Ascending aorta (tissue), 2 donors: Measurements from ENCODE around the gene CYP2B6. TPM values are rescaled to one million over a fixed set of nuclear protein-coding genes. Genes with fewer than 3 reads are reported as not detected.

ENCODE experiments used
- DNase-seq, 2 donors: peaks; one replicate each; pipeline ENCODE4 v3.0.0-alpha.2; 2019; ENCODE audit warnings: low spot score in 2 of 2
- H3K27ac ChIP-seq, 2 donors: fragments of 200-600 bp; sonication (generic); one replicate each; pipeline ENCODE4 v1.5.1; 2016 to 2017; ENCODE audit warnings: mild to moderate bottlenecking in 1 of 2
- H3K27me3 ChIP-seq: fragments of 200-600 bp; sonication (generic); one replicate; pipeline ENCODE4 v1.5.1; 2017
- H3K36me3 ChIP-seq, 2 donors: fragments of 200-600 bp; sonication (generic); one replicate each; pipeline ENCODE4 v1.5.1; 2016
- H3K4me1 ChIP-seq, 2 donors: fragments of 200-600 bp; sonication (generic); one replicate each; pipeline ENCODE4 v1.5.1; 2016 to 2017; ENCODE audit warnings: mild to moderate bottlenecking in 1 of 2
- H3K4me3 ChIP-seq, 2 donors: fragments of 200-600 bp; sonication (generic); one replicate each; pipeline ENCODE4 v1.5.1; 2016 to 2017; ENCODE audit warnings: mild to moderate bottlenecking in 1 of 2
- H3K9me3 ChIP-seq, 2 donors: fragments of 200-600 bp; sonication (generic); one replicate each; pipeline ENCODE4 v1.5.1; 2016
- CTCF ChIP-seq, 3 experiments: fragments of 200-600 bp in 2 of 3; fragments of 450-650 bp in 1 of 3; sonication (generic) in 2 of 3; IDR thresholded peaks; one replicate each; pipeline ENCODE4 v1.5.1; 2016 to 2019; ENCODE audit warnings: antibody characterized with exemption in 3 of 3, mild to moderate bottlenecking in 1 of 3, moderate library complexity in 1 of 3
- intact Hi-C: fragments of 100-400 bp; cut with DNase I; formaldehyde crosslinking; loops from one replicate; pipeline ENCODE4 v1.15.1; 2023
- total RNA-seq: library from RNA; depleted of rRNA; stranded (reverse); fragments of >200 nt; gene quantifications from one replicate; pipeline ENCODE4 v1.1.0, GENCODE V29; 2016

Gene CYP2B6
- total RNA-seq, 1 donor from 2014 or later, result not detected

GRCh38 chr19:40948580-40949299, 42.3 kb upstream of the CYP2B6 start:
- peaks cover under 1% of the 10 kb centered on the region in 2 donors for H3K9me3 ChIP-seq
- no peaks in the 10 kb centered on the region for H3K27me3 ChIP-seq
- no peak overlapping the region for H3K4me3 ChIP-seq
- intact Hi-C loops, result no loop called here
- no peak overlapping the region for H3K27ac ChIP-seq
- no peak for DNase-seq
- H3K4me1 ChIP-seq, result no peaks in the 10 kb centered on the region
- no peak for TF ChIP-seq CTCF (IDR thresholded peaks at IDR 0.05)
- H3K36me3 ChIP-seq, result no peaks in the 10 kb centered on the region

GRCh38 chr19:40954573-40954972, 36.5 kb upstream of the CYP2B6 start:
- Histone ChIP-seq H3K36me3 (no peaks in the 10 kb centered on the region), H3K9me3 (peaks cover 12 to 19% of the 10 kb centered on the region in 2 donors), H3K27me3 (no peaks in the 10 kb centered on the region), H3K4me3 (no peak overlapping the region), H3K27ac (no peak overlapping the region), H3K4me1 (no peaks in the 10 kb centered on the region)
- DNase-seq, result no peak
- no peak for TF ChIP-seq CTCF (IDR thresholded peaks at IDR 0.05)
- intact Hi-C loops, result no loop called here

DNA sequence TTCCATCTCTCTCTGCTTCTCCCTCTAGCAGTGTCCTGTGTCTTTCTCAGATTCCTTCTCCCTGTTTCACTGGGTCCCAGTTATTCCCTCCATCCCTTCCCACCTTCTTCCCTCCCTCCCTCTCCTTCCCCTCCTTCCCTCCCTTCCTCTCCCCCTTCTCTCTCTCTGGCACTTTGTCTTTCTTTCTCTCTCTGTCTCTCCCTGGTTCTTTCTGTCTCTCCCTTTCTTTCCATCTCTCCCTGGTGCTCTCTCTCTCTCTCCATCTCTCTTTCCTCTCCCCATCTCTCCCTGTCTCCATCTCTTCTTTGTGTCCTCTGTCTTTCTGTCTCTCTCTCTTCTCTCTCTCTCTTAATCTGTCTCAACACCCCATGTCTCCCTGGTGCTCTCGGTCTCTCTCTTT, 31.7 kb upstream of the CYP2B6 start:
- intact Hi-C loops, result no loop called here
- DNase-seq, result no peak
- H3K4me1 ChIP-seq, result no peaks in the 10 kb centered on the region
- H3K36me3 ChIP-seq, result no peaks in the 10 kb centered on the region
- H3K27me3 ChIP-seq, result no peaks in the 10 kb centered on the region
- H3K9me3 ChIP-seq, result peaks cover 6 to 12% of the 10 kb centered on the region in 2 donors
- H3K27ac ChIP-seq, result no peak overlapping the region
- H3K4me3 ChIP-seq, result no peak overlapping the region
- no peak for TF ChIP-seq CTCF (IDR thresholded peaks at IDR 0.05)

DNA sequence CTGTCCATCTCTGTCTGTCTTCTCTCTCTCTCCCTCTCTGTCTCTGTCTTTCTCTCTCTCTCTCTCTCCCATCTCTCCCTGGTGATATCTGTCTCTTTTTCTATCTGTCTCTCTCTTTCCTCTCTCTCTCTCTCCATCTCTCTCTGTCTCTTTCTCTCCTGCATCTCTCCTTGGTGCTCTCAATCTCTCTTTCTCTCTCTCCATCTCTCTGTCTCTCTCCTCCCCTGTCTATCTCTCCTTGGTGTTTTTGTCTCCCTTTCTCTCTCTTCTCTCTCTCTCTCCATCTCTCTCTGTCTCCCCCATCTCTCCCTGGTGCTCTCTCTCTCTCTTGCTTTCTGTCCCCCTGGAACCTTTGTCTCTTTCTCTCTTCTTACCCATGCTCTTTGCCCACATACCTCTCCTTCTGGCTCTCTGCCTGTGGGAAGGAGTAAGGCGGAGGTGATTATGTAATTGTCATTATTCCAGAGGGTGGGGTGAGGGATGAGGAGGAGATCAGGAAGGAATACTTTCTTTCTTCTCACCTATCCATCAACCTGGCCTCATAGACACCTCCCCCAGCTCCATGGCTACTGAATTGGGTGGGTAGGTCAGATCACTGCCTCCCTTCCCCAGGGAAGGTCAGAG, 30.9 kb upstream of the CYP2B6 start:
- Histone ChIP-seq H3K27ac (no peak overlapping the region), H3K4me1 (no peaks in the 10 kb centered on the region), H3K36me3 (no peaks in the 10 kb centered on the region), H3K27me3 (no peaks in the 10 kb centered on the region), H3K4me3 (no peak overlapping the region), H3K9me3 (peaks cover 0 to 4% of the 10 kb centered on the region in 2 donors)
- no peak for TF ChIP-seq CTCF (IDR thresholded peaks at IDR 0.05)
- no peak for DNase-seq
- intact Hi-C loops, result no loop called here

DNA sequence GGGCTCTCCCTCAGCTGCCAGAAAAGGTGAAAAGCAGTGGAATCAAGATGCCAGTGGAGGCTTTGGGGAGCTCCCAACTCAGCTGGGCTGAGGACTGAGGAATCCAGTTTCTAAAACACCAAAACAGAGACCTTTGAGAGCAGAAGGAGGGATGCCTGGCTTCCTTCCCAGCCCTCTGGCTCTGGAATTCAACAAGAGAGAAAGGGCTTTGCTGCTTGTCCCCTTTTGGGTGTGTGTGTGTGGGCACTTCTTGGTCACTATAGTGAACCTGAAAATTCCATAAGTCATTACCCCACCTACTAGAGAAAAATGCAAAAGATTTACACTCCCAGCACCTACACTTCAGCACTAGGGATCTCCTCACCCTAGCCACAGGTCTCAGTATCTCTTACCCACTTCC, 30.3 kb upstream of the CYP2B6 start:
- no peaks in the 10 kb centered on the region for H3K4me1 ChIP-seq
- TF ChIP-seq CTCF (IDR thresholded peaks at IDR 0.05), result no peak
- intact Hi-C loops, result no loop called here

More for the DNA sequence above, 30.3 kb upstream of the CYP2B6 start:
- Histone ChIP-seq H3K9me3 (peaks cover 0 to 4% of the 10 kb centered on the region in 2 donors), H3K36me3 (no peaks in the 10 kb centered on the region), H3K27me3 (no peaks in the 10 kb centered on the region), H3K27ac (no peak overlapping the region), H3K4me3 (no peak overlapping the region)
- no peak for DNase-seq
